HG03558 (cell line): ENCODE measurements around the gene DVL3.

Source experiments
- ATAC-seq: cut with Tn5 transposase; IDR thresholded peaks from one replicate; pipeline ENCODE4 v1.9.1; 2021; ENCODE audit warnings: moderate number of reproducible peaks; ENCODE audit not compliant: unreplicated experiment; ENCODE audit errors: extremely low read depth

Gene DVL3

DNA sequence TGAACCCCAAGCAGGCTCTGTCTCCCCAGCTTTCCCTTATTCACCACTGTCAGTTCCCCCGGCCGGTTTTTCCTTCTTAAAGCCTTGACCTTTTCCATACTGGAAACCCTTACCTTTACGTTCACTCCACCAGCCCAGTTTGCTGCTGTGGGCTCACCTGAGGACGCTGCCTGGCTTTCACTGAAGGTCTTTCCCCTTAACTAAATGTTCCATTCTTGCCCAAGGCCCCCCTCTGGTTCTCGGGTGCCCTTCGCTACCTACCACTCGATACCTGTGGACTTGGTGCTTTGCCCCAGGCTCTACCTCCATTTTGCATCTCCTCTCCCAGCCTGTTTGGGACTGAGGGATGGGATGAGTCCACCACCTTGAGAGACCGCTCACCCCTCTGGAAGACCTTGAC is 20.3 kb downstream of the DVL3 start:
- ATAC-seq = no peak

DNA sequence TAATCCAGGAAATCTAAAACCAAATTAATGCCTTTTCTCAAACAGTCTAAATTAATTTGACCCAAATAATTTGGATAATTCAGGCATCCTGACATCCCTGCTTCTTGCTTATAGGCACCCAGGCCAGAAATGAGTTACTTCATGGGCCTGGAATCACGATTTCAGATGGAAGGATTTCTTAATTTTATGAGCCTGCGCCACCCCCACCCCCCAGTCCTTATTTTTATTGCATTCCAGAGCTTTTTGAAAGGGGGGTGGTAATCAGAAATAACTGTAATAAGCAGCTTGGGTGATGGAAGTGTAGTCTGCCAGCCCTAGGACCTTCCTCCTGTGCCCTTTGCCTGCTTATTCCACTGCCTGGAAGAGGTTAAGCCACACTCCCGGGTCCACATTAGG is 20.8 kb downstream of the DVL3 start:
- no peak for ATAC-seq

DNA sequence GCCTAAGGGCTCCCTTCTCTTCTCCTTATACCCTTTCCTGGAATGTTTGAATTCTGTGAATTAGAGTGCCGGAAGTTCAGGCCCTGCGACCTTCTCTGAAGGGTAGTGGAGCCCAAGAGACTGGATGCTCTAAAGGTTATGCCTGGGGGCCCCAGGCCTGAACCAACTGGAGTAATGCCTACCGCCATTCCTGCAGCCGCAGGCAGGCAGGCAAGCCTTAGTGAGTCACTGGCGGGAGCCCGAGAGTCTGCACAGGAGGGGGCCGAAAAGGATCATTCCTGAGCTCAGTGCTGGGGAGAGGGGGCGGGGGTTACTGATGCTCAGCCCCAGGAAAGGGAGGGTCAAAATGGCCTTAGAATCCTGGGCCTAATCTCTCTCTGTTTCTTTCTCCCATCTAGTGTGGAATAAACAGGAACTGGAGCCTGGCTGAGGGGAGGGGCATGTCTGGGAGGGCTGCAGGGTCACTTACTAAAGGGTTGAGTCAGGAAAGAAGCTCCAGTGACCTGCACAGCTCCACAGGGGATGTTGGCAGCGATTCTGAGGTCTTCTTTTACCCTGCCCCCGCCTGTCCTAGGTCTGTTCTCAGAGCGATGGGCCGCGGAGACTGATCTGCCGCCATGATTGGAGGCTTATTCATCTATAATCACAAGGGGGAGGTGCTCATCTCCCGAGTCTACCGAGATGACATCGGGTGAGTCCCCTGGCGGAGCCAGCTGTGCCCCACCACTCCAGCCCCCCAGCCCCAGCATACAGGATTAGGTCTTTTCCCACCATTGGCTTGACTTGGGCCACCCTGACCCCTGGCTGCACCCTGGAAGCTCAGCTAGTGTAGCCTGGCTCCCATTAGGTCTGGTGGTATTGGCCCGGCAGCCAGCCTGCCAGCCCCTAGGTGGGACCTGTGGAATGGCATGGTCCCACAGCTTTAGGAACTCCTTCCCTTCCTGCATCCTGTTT is 21.5 kb downstream of the DVL3 start:
- no peak for ATAC-seq

DNA sequence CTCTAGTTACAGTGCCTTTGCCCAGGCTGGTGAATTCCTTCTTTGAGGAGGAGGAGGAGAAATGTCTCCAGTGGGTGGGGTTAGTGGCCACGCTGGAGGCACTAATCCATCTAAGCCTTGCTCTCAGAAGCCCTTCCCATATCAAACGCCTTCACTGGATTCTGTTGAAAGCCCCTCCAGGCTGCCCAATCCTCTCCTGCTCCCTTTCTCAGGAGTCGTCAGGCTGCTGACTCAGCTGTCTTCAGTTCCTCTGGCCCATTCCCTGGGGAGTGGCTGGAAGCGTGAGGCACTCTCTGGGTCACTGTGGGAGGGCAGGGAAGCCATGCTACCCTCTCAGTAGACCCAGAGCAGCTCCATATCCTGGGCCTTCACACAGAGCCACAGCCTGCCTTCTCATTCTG is 22.2 kb downstream of the DVL3 start:
- ATAC-seq = no peak

- no peak for ATAC-seq
Observed at GRCh38 chr3:184177767-184178306, 22.7 kb downstream of the DVL3 start.

DNA sequence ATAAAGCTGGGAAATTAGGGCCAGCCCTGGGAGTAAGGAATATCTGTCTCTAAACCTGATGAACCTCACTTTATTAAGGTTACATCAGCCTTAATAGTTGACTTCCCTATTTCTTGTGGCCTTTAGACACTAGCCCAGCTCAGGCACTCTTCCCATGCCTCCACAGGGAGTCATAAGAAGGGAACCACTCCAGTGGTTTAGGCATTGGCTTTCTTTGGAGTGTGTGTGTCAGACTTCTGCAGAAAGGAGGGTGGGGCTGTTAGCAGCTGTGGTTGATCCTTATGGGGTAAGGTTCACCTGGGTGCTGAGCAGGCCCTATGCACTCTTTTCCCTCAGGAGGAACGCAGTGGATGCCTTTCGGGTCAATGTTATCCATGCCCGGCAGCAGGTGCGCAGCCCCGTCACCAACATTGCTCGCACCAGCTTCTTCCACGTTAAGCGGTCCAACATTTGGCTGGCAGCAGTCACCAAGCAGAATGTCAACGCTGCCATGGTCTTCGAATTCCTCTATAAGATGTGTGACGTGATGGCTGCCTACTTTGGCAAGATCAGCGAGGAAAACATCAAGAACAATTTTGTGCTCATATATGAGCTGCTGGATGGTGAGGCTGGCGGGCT is 23.5 kb downstream of the DVL3 start:
- no peak for ATAC-seq

DNA sequence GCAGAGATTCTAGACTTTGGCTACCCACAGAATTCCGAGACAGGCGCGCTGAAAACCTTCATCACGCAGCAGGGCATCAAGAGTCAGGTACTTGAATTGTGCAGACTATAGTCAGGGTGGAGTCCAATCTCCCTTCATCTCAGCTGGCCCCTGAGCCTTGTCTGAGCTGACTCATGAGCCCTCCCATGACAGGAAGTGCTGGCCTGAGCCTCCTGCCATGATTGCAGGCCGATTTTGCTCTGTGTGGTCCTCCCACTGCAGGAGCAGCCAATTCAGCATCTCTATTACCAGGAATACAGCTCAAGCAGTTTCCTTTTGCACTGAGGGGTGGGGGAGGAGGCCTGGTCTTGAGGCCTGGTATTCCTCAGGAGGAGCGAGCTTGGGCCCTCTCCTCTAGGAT is 25.0 kb downstream of the DVL3 start:
- no peak for ATAC-seq

DNA sequence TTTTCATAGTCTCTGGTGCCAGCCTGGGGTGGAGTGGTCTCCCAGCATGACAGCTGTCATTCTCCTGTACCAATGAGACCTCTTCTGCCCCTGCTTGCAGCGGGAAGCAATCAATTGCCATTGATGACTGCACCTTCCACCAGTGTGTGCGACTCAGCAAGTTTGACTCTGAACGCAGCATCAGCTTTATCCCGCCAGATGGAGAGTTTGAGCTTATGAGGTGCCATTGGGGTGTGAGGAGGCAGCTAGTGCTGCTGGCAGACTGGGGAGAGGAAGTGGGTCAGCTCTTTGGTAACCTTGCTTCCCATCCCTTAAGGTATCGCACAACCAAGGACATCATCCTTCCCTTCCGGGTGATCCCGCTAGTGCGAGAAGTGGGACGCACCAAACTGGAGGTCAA is 26.4 kb downstream of the DVL3 start:
- no peak for ATAC-seq

DNA sequence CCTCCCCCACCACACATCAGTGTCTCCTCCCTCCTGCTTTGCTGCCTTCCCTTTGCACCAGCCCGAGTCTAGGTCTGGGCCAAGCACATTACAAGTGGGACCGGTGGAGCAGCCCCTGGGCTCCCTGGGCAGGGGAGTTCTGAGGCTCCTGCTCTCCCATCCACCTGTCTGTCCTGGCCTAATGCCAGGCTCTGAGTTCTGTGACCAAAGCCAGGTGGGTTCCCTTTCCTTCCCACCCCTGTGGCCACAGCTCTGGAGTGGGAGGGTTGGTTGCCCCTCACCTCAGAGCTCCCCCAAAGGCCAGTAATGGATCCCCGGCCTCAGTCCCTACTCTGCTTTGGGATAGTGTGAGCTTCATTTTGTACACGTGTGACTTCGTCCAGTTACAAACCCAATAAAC is 28.5 kb downstream of the DVL3 start:
- no peak for ATAC-seq

- ATAC-seq = no peak
Observed at GRCh38 chr3:184184546-184185230, 29.5 kb downstream of the DVL3 start.

DNA sequence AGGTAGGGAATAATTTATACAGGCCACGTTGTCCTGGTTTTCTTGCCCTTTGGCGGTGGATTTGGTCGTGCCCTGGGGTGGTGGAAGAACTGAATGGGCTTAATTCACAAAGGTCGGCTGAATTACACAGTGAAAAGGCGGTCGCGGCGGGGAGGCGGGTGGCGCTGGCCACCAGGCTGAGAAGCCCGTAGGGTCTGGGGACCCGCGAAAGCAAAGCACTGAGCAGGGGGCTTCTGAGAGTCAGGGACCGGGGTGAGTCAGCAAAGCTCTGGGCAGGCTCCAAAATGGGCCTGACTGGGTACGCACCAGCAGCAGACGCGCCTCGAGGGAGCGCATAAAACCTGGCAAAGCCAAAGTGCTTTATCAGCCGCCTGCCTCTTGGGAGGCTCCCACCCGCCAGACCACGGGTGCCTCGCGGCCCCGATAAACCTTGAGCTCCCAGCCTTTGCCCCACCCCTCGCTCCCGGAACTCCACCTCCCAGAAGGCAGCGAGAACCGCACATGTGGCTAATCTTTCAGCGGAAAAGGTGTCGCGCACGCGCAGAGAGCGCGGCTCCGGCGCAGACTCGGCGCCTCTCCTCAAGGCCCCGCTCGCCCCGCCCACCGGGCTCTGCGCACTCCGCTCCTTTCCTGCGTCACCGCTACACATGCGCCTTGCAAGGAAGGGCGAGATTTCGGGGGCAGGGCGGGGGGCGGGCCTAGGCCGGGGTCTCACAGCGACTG is 30.4 kb downstream of the DVL3 start:
- ATAC-seq = peak; percentile 88

DNA sequence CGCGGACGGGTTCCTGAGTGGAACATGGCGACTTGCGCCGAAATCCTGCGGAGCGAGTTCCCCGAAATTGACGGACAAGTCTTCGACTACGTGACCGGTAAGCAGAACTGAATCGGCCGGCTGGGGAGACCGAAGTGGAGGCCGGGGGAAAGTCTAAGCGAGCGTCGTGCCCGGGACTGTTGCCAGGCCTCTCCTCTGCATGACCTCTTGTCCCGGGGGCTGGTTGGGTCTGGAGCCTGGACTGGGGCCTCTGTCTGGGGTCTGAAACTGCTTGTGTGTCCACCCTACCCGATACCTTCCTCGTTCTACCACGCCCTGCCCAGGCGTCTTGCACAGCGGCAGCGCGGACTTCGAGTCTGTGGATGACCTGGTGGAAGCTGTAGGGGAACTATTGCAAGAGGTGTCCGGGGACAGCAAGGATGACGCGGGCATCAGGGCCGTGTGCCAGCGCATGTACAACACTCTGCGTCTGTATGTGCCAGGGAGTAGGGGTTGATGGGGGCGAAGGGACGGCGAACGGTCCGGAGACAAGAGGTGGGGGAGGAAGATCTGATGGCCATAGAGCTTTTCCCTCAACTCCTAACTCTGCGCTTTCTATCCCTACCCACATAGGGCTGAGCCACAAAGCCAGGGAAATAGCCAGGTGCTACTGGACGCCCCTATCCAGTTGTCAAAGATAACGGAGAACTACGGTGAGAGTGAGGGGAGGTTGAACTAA is 31.2 kb downstream of the DVL3 start, which contains the start of gene ABCF3:
Gene ABCF3, plus strand, starts transcription at position 16 of the 718 bp plus-strand sequence. Its CDS starts 9 bp downstream, at position 25.
- no peak for ATAC-seq

DNA sequence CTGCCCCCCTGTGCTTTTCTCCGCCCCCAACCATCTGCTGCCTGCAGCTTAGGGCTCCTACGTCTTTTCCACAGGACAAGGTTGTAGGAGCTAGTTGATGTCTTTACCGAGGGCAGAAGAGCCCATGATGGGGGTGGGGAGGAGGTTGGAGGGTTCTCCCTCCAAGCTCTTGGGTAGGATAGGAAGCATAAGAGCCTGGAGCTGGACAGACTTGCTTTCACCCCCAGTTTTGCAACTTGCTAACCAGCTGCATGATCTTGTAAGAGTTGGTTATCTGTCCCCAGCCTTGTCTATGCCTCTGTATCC is 31.7 kb downstream of the DVL3 start:
- ATAC-seq = no peak

GRCh38 chr3:184188080-184188479 is 32.9 kb downstream of the DVL3 start:
- ATAC-seq = no peak

GRCh38 chr3:184189421-184189820 is 34.2 kb downstream of the DVL3 start:
- no peak for ATAC-seq

- ATAC-seq = no peak
Observed at GRCh38 chr3:184192889-184193288, 37.7 kb downstream of the DVL3 start.

DNA sequence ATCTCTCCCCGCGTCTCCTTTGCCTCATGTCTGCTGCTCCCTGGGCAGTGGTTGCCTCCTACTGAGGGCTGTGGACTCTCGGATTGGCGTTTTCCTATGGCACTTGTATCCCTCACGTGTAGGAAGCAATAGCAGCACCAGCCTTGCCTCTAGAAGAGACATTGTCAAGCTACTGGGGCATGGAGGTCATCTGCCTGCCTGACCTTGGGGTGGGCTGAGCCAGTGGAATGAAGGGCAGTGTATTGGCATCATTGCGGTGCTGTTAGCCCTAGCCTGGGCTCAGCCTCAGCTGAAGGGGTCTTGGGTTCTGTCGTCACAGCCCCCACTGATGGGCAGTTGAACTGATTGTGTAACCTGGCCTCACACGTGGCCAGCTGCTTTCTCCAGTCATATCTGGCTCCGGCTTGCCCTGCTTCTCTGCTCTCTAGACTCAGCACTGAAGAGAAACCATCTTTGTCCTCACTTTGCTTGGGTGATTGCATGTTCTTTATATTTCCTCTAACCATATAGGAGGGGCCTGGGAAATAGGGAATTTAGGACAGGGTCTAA is 38.9 kb downstream of the DVL3 start:
- ATAC-seq = no peak

DNA sequence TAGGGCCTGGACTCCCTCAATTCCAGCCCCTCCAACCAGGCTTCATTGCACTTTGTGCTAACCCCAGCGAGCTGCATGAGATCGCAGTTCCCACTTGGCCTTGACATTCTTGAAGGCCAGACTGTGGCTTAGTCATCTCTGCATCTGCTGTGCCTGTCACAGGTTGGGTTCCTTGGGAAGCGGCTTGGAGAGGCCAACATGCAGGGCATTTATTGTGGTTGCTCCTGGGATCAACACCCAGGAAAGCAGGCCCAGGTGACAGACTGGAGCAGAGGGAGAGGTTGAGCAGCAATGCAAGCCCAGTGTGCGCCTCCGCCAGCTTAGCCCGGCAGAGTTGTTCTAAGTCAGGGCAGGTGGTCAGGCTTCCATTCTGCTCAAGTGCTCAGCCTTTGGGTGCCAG is 41.4 kb downstream of the DVL3 start:
- ATAC-seq = no peak

DNA sequence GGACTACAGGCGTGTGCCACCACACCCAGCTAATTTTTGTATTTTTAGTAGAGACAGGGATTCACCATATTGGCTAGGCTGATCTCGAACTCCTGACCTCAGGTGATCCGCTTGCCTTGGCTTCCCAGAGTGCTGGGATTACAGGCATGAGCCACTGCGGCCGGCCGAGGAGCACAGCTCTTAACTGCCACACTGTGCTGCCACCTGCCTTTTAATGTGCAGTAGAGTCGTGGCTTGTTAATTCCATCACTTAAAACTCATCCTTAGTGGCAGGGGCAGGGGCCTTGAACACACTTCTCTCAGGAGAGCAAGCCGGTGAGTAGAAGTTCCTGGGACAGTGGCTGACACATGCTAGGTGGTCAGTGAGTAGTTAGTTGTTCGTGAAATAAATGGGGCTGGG is 43.3 kb downstream of the DVL3 start:
- no peak for ATAC-seq
